ACC112 (cell line): Measurements from ENCODE around the gene KRTAP1-1.

ENCODE experiments used
- H2AFZ ChIP-seq: fragments of 200-600 bp; sonication (generic); one replicate; pipeline ENCODE4 v1.6.0; 2017; ENCODE audit warnings: antibody characterized with exemption, low read length; ENCODE audit not compliant: unreplicated experiment
- H3K27ac ChIP-seq: fragments of 200-600 bp; sonication (generic); 2 replicates; pipeline ENCODE4 v1.5.1; 2014; ENCODE audit warnings: low read depth, mild to moderate bottlenecking, antibody characterized with exemption, low read length, moderate library complexity
- H3K27me3 ChIP-seq: fragments of 200-600 bp; sonication (generic); 2 replicates; pipeline ENCODE4 v1.6.1; 2014; ENCODE audit warnings: mild to moderate bottlenecking, antibody characterized with exemption, low read length, moderate library complexity, mixed read lengths; ENCODE audit not compliant: insufficient read depth
- H3K36me3 ChIP-seq: fragments of 200-600 bp; sonication (generic); 2 replicates; pipeline ENCODE4 v1.6.1; 2016; ENCODE audit warnings: mild to moderate bottlenecking, antibody characterized with exemption, low read length, moderate library complexity, mixed read lengths; ENCODE audit not compliant: insufficient read depth
- H3K4me1 ChIP-seq: fragments of 200-600 bp; sonication (generic); one replicate; pipeline ENCODE4 v1.6.1; 2016; ENCODE audit warnings: low read length, mixed read lengths; ENCODE audit not compliant: insufficient read depth, unreplicated experiment, control insufficient read depth
- H3K4me3 ChIP-seq: fragments of 200-600 bp; sonication (generic); 2 replicates; pipeline ENCODE4 v1.5.1; 2014; ENCODE audit warnings: mild to moderate bottlenecking, low read depth, low read length
- H3K79me2 ChIP-seq: fragments of 200-600 bp; sonication (generic); one replicate; pipeline ENCODE4 v1.6.0; 2016; ENCODE audit warnings: low read length; ENCODE audit not compliant: control insufficient read depth, unreplicated experiment, insufficient read depth

KRTAP1-1 gene

GRCh38 chr17:41026715-41027471, 14.4 kb downstream of the KRTAP1-1 start, which contains the start of gene KRTAP1-5:
Gene KRTAP1-5 (minus strand): TSS chr17:41027208. CDS start chr17:41027155, 53 bp downstream.
- Histone ChIP-seq H3K27me3 (no peaks in the 10 kb centered on the region), H2AFZ (peak within 1 kb of the TSS; percentile 57), H3K4me3 (no peak within 1 kb of the TSS), H3K79me2 (no peaks in the 10 kb centered on the region), H3K36me3 (no peaks in the 10 kb centered on the region), H3K27ac (peak within 1 kb of the TSS; percentile 55), H3K4me1 (peaks cover 24% of the 10 kb centered on the region)

GRCh38 chr17:41024697-41025096, 16.6 kb downstream of the KRTAP1-1 start:
- no peaks in the 10 kb centered on the region for H3K36me3 ChIP-seq
- H2AFZ ChIP-seq: peak overlapping the region; percentile 22
- H3K27ac ChIP-seq: no peak overlapping the region
- peaks cover 24% of the 10 kb centered on the region for H3K4me1 ChIP-seq
- H3K4me3 ChIP-seq: no peak overlapping the region
- no peaks in the 10 kb centered on the region for H3K27me3 ChIP-seq
- no peaks in the 10 kb centered on the region for H3K79me2 ChIP-seq

GRCh38 chr17:41020336-41020735, 20.9 kb downstream of the KRTAP1-1 start:
- Histone ChIP-seq H3K27me3 (no peaks in the 10 kb centered on the region), H3K36me3 (no peaks in the 10 kb centered on the region), H3K79me2 (no peaks in the 10 kb centered on the region), H3K4me1 (peaks cover 8% of the 10 kb centered on the region), H2AFZ (no peak overlapping the region), H3K4me3 (no peak overlapping the region), H3K27ac (no peak overlapping the region)

GRCh38 chr17:41019415-41019814, 21.8 kb downstream of the KRTAP1-1 start:
- no peaks in the 10 kb centered on the region for H3K27me3 ChIP-seq
- H3K4me3 ChIP-seq: no peak overlapping the region
- no peak overlapping the region for H3K27ac ChIP-seq
- H3K79me2 ChIP-seq: no peaks in the 10 kb centered on the region
- H2AFZ ChIP-seq: no peak overlapping the region
- H3K4me1 ChIP-seq: peaks cover 1% of the 10 kb centered on the region
- no peaks in the 10 kb centered on the region for H3K36me3 ChIP-seq

DNA sequence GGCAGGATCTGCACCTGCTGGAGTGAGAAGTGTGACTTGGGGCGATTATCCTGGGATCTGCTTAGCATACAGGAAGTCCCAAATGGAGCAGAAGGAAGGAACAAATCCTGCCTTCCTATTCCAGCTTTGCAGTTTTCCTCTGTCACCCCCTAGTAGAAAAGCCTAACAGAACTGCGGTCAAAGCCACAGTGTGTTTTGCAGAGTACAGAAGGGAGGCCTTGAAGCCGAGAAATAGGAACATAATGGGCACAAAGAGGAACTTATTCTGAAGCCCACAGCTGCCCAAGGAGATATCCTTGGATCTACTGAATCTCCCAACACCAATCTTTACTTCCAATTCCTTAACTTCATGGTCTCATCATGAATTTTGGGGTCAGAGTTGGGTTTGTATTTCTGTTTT, 22.7 kb downstream of the KRTAP1-1 start:
- Histone ChIP-seq H2AFZ (no peak overlapping the region), H3K27me3 (no peaks in the 10 kb centered on the region), H3K79me2 (no peaks in the 10 kb centered on the region), H3K36me3 (no peaks in the 10 kb centered on the region), H3K27ac (no peak overlapping the region), H3K4me1 (no peaks in the 10 kb centered on the region), H3K4me3 (no peak overlapping the region)

DNA sequence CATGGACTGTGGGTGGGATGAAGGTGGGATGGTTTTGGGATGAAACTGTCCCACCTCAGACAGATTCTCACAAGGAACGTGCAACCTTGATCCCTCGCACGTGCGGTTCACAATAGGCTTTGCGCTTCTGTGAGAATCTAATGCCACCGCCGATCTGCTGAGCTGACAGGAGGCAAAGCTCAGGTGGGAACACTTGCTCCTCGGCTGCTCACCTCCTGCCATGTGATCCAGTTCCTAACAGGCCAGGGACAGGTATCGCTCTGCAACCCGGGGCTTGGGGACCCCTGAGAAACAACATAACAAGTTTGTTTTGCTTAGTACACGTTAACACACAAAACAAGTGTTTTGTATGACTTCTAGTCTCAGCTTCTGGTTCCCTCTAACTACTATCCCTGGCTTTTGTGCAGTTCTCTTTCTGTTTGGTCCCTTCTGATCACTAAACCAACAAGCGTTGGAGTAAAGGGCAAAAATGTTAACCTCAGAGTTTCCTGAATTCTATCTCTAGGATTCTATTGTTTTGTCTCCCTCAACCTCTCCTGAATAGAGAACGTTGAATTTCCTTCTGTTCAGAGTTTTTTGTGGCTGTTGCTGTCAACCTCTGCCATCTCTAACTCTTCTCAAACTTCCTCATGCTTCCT, 24.6 kb downstream of the KRTAP1-1 start:
- Histone ChIP-seq H3K27ac (no peak overlapping the region), H3K4me3 (no peak overlapping the region), H3K4me1 (no peaks in the 10 kb centered on the region), H3K36me3 (no peaks in the 10 kb centered on the region), H3K79me2 (no peaks in the 10 kb centered on the region), H2AFZ (no peak overlapping the region), H3K27me3 (no peaks in the 10 kb centered on the region)

GRCh38 chr17:41015454-41015853, 25.8 kb downstream of the KRTAP1-1 start:
- no peak overlapping the region for H3K4me3 ChIP-seq
- no peaks in the 10 kb centered on the region for H3K27me3 ChIP-seq
- no peaks in the 10 kb centered on the region for H3K4me1 ChIP-seq
- no peaks in the 10 kb centered on the region for H3K36me3 ChIP-seq
- no peak overlapping the region for H3K27ac ChIP-seq
- no peak overlapping the region for H2AFZ ChIP-seq
- no peaks in the 10 kb centered on the region for H3K79me2 ChIP-seq

DNA sequence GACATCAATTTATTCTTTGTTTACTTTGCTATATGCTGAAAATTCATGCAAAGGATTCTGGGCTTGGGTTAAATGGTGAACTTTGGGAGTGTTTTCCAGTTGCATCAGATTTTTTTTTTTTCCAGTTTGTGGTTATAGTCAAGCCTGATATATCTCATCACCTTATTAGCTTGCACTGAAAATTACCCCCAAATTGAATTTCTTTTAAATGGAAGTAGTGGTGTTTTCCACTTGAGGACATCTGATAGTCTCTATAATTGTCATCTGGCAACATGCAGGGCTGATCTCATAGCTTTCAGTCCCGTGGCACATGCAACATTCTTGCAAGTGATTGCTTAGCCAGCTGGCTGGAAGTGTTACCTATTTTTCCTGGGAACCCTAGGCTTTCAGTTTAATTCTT, 27.6 kb downstream of the KRTAP1-1 start:
- no peak overlapping the region for H3K27ac ChIP-seq
- no peaks in the 10 kb centered on the region for H3K4me1 ChIP-seq
- no peak overlapping the region for H3K4me3 ChIP-seq
- H3K79me2 ChIP-seq: no peaks in the 10 kb centered on the region
- H3K36me3 ChIP-seq: no peaks in the 10 kb centered on the region
- no peaks in the 10 kb centered on the region for H3K27me3 ChIP-seq
- no peak overlapping the region for H2AFZ ChIP-seq

DNA sequence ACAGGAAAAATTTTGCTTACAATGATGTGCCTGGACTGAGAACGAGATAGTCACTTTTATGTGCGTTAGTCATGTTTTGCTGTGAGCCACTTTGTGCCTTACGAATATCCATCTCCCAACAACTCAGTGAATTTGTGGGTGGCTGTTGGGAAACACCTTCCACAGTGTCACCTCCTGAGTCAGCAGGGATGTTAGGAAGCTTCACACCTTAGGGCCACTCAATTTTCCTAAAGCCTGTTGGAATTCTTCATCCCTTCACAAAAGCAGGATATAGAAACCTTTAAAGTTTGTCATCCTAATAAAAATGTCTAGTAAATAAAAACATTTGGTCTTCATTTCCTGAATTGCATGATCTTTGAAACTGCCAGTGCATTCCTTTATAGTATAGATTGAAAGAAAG, 28.1 kb downstream of the KRTAP1-1 start:
- Histone ChIP-seq H3K79me2 (no peaks in the 10 kb centered on the region), H2AFZ (no peak overlapping the region), H3K27me3 (no peaks in the 10 kb centered on the region), H3K27ac (no peak overlapping the region), H3K4me1 (no peaks in the 10 kb centered on the region), H3K36me3 (no peaks in the 10 kb centered on the region), H3K4me3 (no peak overlapping the region)

- no peaks in the 10 kb centered on the region for H3K4me1 ChIP-seq
- no peak overlapping the region for H3K27ac ChIP-seq
- H3K79me2 ChIP-seq: no peaks in the 10 kb centered on the region
- H2AFZ ChIP-seq: no peak overlapping the region
- H3K27me3 ChIP-seq: no peaks in the 10 kb centered on the region
- no peaks in the 10 kb centered on the region for H3K36me3 ChIP-seq
- H3K4me3 ChIP-seq: no peak overlapping the region
Observed at GRCh38 chr17:41012326-41013120, 28.7 kb downstream of the KRTAP1-1 start.
